GM12873 (cell line): Measurements from ENCODE around the gene AFDN.

Experiments
- CTCF ChIP-seq: IDR thresholded peaks from 2 replicates; pipeline ENCODE4 v1.5.1; 2012; ENCODE audit warnings: low read depth, mild to moderate bottlenecking, moderate library complexity, low read length, control low read depth; ENCODE audit not compliant: insufficient read depth; ENCODE audit errors: missing control alignments

The AFDN gene

DNA sequence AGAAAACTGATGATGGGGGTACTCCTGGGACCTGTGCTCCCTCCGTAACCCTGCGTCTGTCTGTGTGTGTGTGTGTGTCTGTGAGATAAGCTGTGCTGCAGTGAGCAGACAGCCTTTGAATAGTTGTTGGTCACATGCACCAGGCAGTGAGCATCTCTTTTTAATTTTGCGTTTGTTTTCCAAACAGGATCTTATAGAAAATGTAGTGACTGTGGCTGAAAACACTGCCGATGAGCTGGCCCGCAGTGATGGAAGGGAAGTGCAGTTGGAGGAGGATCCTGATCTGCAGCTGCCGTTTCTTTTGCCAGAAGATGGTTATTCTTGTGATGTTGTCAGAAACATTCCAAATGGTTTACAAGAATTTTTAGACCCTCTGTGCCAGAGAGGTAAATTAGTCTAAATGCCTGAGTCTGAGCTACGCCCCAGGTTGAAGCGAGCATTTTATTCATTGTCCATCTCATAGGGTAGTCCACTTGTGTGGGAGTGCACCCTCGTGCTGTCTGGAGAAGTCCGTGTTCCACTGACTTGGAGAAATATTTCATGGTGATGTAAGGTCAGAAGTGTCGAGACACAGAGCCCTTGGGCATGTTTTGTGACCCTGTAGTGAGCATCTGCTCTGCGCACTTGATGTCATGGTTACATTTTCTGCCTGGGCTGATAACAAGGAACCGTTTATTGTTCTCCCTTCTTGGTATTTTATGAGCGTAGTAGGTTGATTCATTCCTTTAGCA is 92.0 kb downstream of the AFDN start:
- no peak for TF ChIP-seq CTCF

DNA sequence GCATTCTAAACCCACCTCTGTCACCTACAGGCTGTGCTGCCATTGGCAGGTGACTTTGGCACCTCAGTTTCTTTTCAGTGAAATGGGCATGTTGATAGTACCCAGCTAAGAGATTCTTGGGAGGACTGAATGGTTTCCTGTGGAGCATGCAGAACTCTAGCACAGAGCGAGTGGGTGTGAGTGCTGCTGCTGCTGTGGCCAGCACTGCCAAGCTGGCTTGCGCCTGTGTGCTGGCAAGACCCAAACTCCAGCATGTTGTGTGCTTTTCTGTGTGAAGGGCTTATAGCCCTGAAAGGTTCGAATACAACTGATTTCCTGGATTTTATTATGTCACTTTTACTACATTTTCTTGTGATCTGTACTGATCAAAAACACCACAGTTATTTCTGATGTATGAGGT is 92.6 kb downstream of the AFDN start:
- no peak for TF ChIP-seq CTCF

DNA sequence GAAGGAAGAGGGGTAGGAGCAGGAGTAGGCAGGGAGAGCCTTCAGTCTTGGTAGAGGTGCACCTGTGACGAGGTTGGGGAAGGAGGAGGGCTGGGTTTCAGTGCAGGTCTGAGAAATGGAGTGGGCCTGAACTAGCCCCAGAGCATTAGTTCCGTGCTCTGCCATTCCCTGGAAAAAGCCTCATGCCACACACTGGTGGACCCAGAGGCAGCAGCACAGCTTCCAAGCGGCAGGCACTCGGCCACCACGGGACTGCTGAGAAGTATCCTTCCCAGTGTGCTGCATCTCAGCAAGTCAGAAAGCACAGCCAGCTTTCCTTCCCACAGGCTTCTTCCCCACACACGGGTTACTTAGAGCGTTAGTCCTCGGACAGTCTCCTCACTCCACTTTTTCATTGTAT is 93.5 kb downstream of the AFDN start:
- no peak for TF ChIP-seq CTCF

- TF ChIP-seq CTCF = no peak
These were observed 95.1 kb downstream of the AFDN start for GRCh38 chr6:167921831-167922230.

GRCh38 chr6:167925026-167925425 is 98.3 kb downstream of the AFDN start:
- TF ChIP-seq CTCF = no peak

- no peak for TF ChIP-seq CTCF
These were observed 100.5 kb downstream of the AFDN start for GRCh38 chr6:167927246-167927645.

DNA sequence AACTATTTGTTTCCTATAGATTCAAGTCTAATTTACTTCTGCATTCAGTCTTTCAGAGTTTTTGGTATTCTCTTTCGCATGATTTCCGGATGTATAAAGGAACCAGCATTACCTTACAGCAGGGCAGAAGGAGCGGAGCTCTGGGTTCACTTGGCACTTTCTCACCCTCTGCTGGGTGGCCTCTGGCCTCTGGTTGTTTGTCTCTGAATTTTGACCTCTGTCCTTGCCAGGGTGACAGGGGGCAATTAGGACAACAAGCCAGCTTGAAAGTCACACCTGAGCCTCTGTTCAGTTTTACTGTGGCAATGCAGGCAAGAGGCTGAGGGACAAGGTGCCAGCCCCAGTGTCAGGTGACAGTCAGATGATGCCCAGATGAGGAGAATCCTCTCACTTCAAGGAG is 101.4 kb downstream of the AFDN start:
- no peak for TF ChIP-seq CTCF
